ENCODE measurements around the gene APLF. TPM values are rescaled to one million over a fixed set of nuclear protein-coding genes. Genes with fewer than 3 reads are reported as not detected.

Gene APLF
- total RNA-seq, 2 experiments from 2014 or later: 4.5 to 4.6 TPM

DNA sequence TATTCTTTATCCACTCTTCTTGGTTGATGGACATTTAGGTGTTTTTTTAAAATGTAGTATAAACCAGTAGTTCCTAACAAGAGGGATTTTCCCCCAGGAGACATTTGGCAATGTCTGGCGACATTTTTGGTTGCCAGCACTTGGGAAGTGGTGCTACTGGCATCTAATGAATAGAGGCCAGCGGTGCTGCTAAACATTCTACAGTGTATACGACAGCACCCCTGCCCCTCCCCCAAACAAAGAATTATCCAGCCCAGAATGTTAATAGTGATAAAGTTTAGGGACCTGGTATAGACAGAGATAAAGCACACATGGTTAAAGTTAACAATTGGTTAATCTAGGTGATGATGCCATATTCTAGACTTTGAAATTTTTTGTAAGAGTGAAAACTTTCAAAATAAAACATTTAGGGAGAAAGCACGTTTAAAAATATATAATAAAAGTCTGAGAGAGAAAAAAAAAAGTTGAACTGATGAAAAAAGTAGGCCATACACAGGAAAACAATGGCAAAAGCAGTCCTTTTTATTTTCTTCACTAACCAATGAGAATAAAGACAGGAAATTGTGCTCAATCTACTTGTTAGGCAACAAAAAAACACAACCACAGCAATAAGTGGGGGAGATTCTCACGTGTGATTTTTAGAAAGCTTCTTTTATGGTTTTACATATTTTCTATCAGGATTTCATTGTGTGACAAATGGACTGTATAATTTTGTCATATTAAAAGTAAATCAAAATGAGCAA is 15.1 kb upstream of the APLF start:
- H3K9me3 Mint-ChIP-seq: no peaks in the 10 kb centered on the region
- DNase-seq (no peak), ATAC-seq (ENCODE audit: low read depth) (peak; percentile 22)
- POLR2A ChIA-PET: interaction anchor here (1.8 kb wide), 1 partner anchor 14 kb away, joined by 6 read pairs; the partner anchor contains the start of gene FBXO48
- peaks cover 6% of the 10 kb centered on the region for H3K4me1 Mint-ChIP-seq
- no peaks in the 10 kb centered on the region for H3K36me3 Mint-ChIP-seq
- H3K4me3 Mint-ChIP-seq: no peak overlapping the region
- H3K27me3 Mint-ChIP-seq: no peaks in the 10 kb centered on the region
- no peak overlapping the region for H3K27ac Mint-ChIP-seq

DNA sequence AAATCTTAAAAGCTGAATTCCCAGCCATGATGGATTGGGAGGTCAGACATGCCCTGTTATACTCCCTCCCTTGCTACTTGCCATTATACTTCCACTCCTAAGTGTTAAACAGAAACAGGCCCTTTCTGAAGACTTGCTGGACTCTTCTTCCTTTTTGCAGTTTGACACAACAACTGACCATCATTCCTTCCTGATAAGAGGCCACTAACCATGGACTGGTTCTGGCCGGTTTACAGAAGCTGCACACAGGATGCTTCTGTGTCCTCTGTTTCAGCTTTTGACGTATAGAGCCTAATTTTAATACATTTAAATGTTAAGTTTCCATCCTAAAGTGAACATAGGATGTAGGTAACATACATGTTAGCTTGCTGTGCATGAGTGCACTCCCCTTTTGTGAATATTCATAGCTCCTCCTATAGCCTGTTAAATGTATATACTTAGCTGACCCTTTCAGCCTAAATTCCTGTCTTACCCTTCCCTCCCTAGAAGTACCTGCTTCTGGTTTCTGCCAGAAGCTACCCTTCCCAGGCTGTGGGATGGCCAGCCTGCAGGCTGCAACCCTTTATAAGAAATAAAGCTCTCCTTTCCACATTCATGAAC is 13.5 kb upstream of the APLF start:
- DNase-seq (no peak), ATAC-seq (ENCODE audit: low read depth) (no peak)
- no peaks in the 10 kb centered on the region for H3K27me3 Mint-ChIP-seq
- no peaks in the 10 kb centered on the region for H3K36me3 Mint-ChIP-seq
- no peaks in the 10 kb centered on the region for H3K9me3 Mint-ChIP-seq
- POLR2A ChIA-PET: interaction anchor here (1.8 kb wide), 1 partner anchor 12 kb away, joined by 6 read pairs; the partner anchor contains the start of gene FBXO48
- H3K4me1 Mint-ChIP-seq: peaks cover 6% of the 10 kb centered on the region
- no peak overlapping the region for H3K4me3 Mint-ChIP-seq
- H3K27ac Mint-ChIP-seq: no peak overlapping the region

- POLR2A ChIA-PET: no interaction called here
- no peak overlapping the region for H3K27ac Mint-ChIP-seq
- DNase-seq (no peak), ATAC-seq (ENCODE audit: low read depth) (no peak)
- no peaks in the 10 kb centered on the region for H3K36me3 Mint-ChIP-seq
- H3K4me1 Mint-ChIP-seq: peaks cover 8% of the 10 kb centered on the region
- H3K27me3 Mint-ChIP-seq: no peaks in the 10 kb centered on the region
- no peak overlapping the region for H3K4me3 Mint-ChIP-seq
- H3K9me3 Mint-ChIP-seq: no peaks in the 10 kb centered on the region
These were observed 12.7 kb upstream of the APLF start for GRCh38 chr2:68454719-68455118.

- no peak for DNase-seq
- H3K27me3 Mint-ChIP-seq: no peaks in the 10 kb centered on the region
- H3K36me3 Mint-ChIP-seq: no peaks in the 10 kb centered on the region
- H3K9me3 Mint-ChIP-seq: no peaks in the 10 kb centered on the region
- H3K4me3 Mint-ChIP-seq: no peak overlapping the region
- POLR2A ChIA-PET: no interaction called here
- ATAC-seq (ENCODE audit: low read depth): no peak
- H3K4me1 Mint-ChIP-seq: peaks cover 8% of the 10 kb centered on the region
- H3K27ac Mint-ChIP-seq: no peak overlapping the region
These were observed 11.2 kb upstream of the APLF start for GRCh38 chr2:68456198-68456597.

DNA sequence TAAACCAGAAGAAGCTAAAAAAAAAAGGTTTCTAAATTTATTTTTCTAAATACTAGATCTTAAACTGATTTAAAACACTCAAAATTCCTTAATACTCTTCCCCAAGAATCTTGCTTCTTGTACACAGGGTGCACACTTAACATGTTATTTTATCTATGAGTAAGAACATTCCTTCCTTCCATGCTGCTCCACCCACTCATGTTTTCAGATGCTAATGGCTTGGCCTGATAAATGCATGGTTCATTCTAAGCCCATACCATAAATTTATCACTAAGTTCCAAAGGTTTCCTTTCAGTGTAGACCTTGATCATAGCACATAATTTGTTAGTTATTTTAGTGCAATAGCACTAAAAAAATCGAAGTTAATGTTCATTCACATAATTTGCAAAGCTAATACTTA is 8.4 kb upstream of the APLF start:
- no peak overlapping the region for H3K27ac Mint-ChIP-seq

DNA sequence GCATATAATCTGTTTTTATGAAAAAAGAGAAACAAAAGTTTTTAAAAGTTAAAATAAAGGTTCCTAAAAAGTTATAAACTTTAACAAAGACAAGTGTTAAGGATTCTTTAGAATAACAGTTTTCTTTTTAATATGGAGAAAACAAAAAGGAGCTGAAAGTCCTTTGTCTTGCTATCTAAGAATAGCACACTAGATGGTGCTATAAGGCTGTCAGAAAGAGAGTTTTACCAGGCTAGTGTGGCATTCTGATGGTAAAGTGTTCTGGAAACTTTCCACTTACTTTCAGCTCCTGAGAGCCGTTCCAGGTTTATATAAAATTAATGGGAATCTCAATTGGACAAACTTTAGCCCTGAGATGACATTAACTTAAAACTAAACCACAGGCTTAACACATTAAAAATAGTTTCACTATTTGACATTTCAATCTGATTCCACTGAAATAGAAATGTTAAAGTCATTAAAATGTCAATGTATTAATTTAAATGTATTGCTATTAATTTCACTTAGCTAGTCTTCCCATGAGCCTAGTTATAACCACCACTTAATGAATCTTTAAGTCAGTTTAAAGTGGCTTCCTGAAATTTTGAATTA is 4.0 kb upstream of the APLF start:
- no peak for ATAC-seq (ENCODE audit: low read depth)
- no peaks in the 10 kb centered on the region for H3K9me3 Mint-ChIP-seq
- no peaks in the 10 kb centered on the region for H3K36me3 Mint-ChIP-seq

More for the DNA sequence above, 8.4 kb upstream of the APLF start:
- Mint-ChIP-seq H3K9me3 (no peaks in the 10 kb centered on the region), H3K27me3 (no peaks in the 10 kb centered on the region), H3K4me1 (peaks cover 4% of the 10 kb centered on the region), H3K36me3 (no peaks in the 10 kb centered on the region), H3K4me3 (no peak overlapping the region)
- POLR2A ChIA-PET: no interaction called here
- ATAC-seq (ENCODE audit: low read depth) (no peak), DNase-seq (no peak)

GRCh38 chr2:68464651-68465050 is 2.7 kb upstream of the APLF start:
- POLR2A ChIA-PET: interaction anchor here (0.7 to 2.4 kb wide), 4 partner anchors 12 to 887 kb away, joined by 3 to 6 read pairs (median 4); no protein-coding TSS in a partner anchor
- no peak for DNase-seq
- Mint-ChIP-seq H3K27me3 (no peaks in the 10 kb centered on the region), H3K9me3 (no peaks in the 10 kb centered on the region), H3K27ac (no peak overlapping the region), H3K36me3 (peaks cover 3% of the 10 kb centered on the region), H3K4me3 (no peak overlapping the region), H3K4me1 (peaks cover 32% of the 10 kb centered on the region)
- no peak for ATAC-seq (ENCODE audit: low read depth)

More for the DNA sequence above, 4.0 kb upstream of the APLF start:
- POLR2A ChIA-PET: interaction anchor here (0.7 kb wide), 1 partner anchor 25 kb away, joined by 3 read pairs; no protein-coding TSS in a partner anchor
- Mint-ChIP-seq H3K27ac (no peak overlapping the region), H3K27me3 (no peaks in the 10 kb centered on the region), H3K4me3 (no peak overlapping the region), H3K4me1 (peaks cover 25% of the 10 kb centered on the region)
- DNase-seq: no peak

GRCh38 chr2:68465081-68465916 is 2.1 kb upstream of the APLF start:
- H3K36me3 Mint-ChIP-seq: peaks cover 3% of the 10 kb centered on the region
- peaks cover 34% of the 10 kb centered on the region for H3K4me1 Mint-ChIP-seq
- H3K27ac Mint-ChIP-seq: no peak overlapping the region
- H3K4me3 Mint-ChIP-seq: no peak overlapping the region
- no peaks in the 10 kb centered on the region for H3K9me3 Mint-ChIP-seq
- ATAC-seq (ENCODE audit: low read depth) (no peak), DNase-seq (no peak)
- POLR2A ChIA-PET: interaction anchor here (0.7 to 2.4 kb wide), 6 partner anchors 12 to 886 kb away, joined by 3 to 6 read pairs (median 4); no protein-coding TSS in a partner anchor
- no peaks in the 10 kb centered on the region for H3K27me3 Mint-ChIP-seq

- Mint-ChIP-seq H3K4me1 (peaks cover 34% of the 10 kb centered on the region), H3K27me3 (no peaks in the 10 kb centered on the region), H3K36me3 (peaks cover 3% of the 10 kb centered on the region), H3K9me3 (no peaks in the 10 kb centered on the region), H3K27ac (peak overlapping the region; percentile 96), H3K4me3 (peak overlapping the region; percentile 98)
- DNase-seq: no peak
- no peak for ATAC-seq (ENCODE audit: low read depth)
- POLR2A ChIA-PET: interaction anchor here (0.8 to 2.4 kb wide), 9 partner anchors 13 to 459 kb away, joined by 3 to 8 read pairs (median 6); no protein-coding TSS in a partner anchor
These were observed 1.0 kb upstream of the APLF start for GRCh38 chr2:68466361-68466777.

GRCh38 chr2:68466778-68467076 is 658 bp upstream of the APLF start:
- POLR2A ChIA-PET: interaction anchor here (0.5 to 2.4 kb wide), 10 partner anchors 14 to 458 kb away, joined by 3 to 8 read pairs (median 6); no protein-coding TSS in a partner anchor
- peaks cover 3% of the 10 kb centered on the region for H3K36me3 Mint-ChIP-seq
- no peaks in the 10 kb centered on the region for H3K9me3 Mint-ChIP-seq
- H3K27ac Mint-ChIP-seq: peak overlapping the region; percentile 96
- peak overlapping the region; percentile 98 for H3K4me3 Mint-ChIP-seq
- ATAC-seq (ENCODE audit: low read depth) (no peak), DNase-seq (no peak)
- no peaks in the 10 kb centered on the region for H3K27me3 Mint-ChIP-seq
- H3K4me1 Mint-ChIP-seq: peaks cover 34% of the 10 kb centered on the region

DNA sequence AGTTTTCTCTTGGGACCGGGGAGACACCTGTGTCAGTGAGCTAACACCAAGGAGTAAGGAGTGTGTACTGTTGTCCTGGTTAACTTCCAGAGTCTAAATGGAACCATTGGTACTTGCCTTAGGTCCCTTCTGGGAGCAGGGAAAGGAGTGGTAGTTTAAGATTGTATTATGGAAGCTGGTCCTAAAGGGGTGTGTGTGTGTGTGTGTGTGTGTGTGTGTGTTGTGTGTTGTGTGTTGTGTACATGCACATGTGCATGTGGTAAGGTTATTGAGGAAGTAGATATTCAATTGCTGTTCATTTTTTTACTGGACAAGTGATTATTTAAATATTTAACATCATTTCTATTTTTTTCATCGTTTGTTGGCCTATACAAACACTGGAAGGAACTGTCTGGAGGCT is 1.4 kb downstream of the APLF start:
- Mint-ChIP-seq H3K4me3 (peak overlapping the region; percentile 98), H3K9me3 (no peaks in the 10 kb centered on the region), H3K27ac (peak overlapping the region; percentile 49), H3K4me1 (peaks cover 34% of the 10 kb centered on the region), H3K36me3 (peaks cover 5% of the 10 kb centered on the region), H3K27me3 (no peaks in the 10 kb centered on the region)
- DNase-seq (no peak), ATAC-seq (ENCODE audit: low read depth) (no peak)
- POLR2A ChIA-PET: interaction anchor here (1.1 to 1.4 kb wide), 2 partner anchors 47 to 440 kb away, joined by 3 to 4 read pairs; no protein-coding TSS in a partner anchor

GRCh38 chr2:68469935-68470334 is 2.5 kb downstream of the APLF start:
- ATAC-seq (ENCODE audit: low read depth) (no peak), DNase-seq (no peak)
- Mint-ChIP-seq H3K4me3 (no peak overlapping the region), H3K9me3 (no peaks in the 10 kb centered on the region), H3K36me3 (peaks cover 5% of the 10 kb centered on the region), H3K4me1 (peaks cover 30% of the 10 kb centered on the region), H3K27ac (no peak overlapping the region), H3K27me3 (no peaks in the 10 kb centered on the region)
- POLR2A ChIA-PET: no interaction called here

DNA sequence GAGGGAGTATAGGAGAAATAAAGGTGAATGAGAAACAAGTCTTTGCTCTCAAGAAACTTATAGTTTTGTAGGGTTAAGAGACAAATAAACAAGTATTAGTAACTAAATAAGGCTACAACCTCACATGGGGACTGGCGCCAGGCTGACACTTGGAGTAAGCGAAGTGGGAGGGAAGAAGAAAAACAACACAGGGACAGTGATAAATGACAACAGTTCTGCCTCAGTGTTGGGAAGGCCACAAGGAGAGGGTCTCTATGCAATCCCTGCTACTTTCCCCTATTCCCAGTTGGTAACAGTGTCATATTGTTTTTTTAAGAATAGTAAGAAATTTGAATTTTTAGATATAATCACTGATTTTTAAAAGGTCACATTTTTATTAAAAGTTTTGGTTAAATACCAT is 4.0 kb downstream of the APLF start:
- H3K27ac Mint-ChIP-seq: no peak overlapping the region
- no peaks in the 10 kb centered on the region for H3K27me3 Mint-ChIP-seq

More for the DNA sequence above, 4.0 kb downstream of the APLF start:
- H3K36me3 Mint-ChIP-seq: peaks cover 5% of the 10 kb centered on the region
- ATAC-seq (ENCODE audit: low read depth): no peak
- POLR2A ChIA-PET: no interaction called here
- H3K4me1 Mint-ChIP-seq: peaks cover 17% of the 10 kb centered on the region
- H3K9me3 Mint-ChIP-seq: no peaks in the 10 kb centered on the region
- no peak overlapping the region for H3K4me3 Mint-ChIP-seq
- DNase-seq: no peak
